K562 (cell line): ENCODE results near the gene ZFAND3.

Experiments used
- EZH2 ChIP-seq: IDR thresholded peaks from 2 replicates; pipeline ENCODE4 v1.6.1; 2012; ENCODE audit warnings: low read depth, mild to moderate bottlenecking, inconsistent platforms, low read length, borderline replicate concordance
- RCOR1 ChIP-seq, 2 experiments: IDR thresholded peaks; 2 replicates each; pipeline ENCODE4 v1.6.1; 2012; ENCODE audit warnings: low read depth in 2 of 2, low read length in 2 of 2, borderline replicate concordance in 1 of 2, improper control_type of control experiment in 1 of 2
- ZNF133 ChIP-seq: fragments of 250-450 bp; sonication (Bioruptor Pico); IDR thresholded peaks from 2 replicates; pipeline ENCODE4 v1.4.0; 2020; ENCODE audit warnings: mild to moderate bottlenecking
- TF ChIP-seq, protein P1 (sequence below): sonication (generic); formaldehyde crosslinking; IDR thresholded peaks from 2 replicates; pipeline ENCODE4 v1.8.1; 2022; ENCODE audit warnings: missing genetic modification reagents
- TF ChIP-seq, protein P2 (sequence below): IDR thresholded peaks from 2 replicates; pipeline ENCODE4 v1.6.1; 2014; ENCODE audit warnings: antibody characterized with exemption

DNA sequence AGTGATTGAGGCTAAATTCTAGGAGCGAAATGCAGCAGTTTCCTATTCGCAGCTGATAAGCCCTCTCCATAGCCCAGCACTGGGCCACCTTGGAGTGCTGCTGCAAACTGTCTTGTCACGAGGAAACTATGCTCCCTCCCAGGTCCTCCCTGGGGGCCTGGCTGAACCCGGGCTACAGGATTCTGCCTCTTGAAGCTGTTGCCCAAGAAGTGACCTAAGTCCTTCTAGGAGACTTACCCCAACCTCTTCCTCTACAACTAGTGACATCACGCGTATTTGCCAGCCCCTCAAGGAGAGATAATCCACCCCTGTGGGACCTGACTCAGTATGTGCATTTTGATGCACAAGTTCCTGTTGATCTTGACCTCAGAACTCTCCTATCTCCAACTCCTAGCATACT lies 26.5 kb upstream of the ZFAND3 start:
- no peak for TF ChIP-seq RCOR1 (IDR thresholded peaks at IDR 0.05; ENCODE audit: borderline replicate concordance in 1 of 2, low read depth in 2 of 2, low read length in 2 of 2)
- TF ChIP-seq, protein P1, sequence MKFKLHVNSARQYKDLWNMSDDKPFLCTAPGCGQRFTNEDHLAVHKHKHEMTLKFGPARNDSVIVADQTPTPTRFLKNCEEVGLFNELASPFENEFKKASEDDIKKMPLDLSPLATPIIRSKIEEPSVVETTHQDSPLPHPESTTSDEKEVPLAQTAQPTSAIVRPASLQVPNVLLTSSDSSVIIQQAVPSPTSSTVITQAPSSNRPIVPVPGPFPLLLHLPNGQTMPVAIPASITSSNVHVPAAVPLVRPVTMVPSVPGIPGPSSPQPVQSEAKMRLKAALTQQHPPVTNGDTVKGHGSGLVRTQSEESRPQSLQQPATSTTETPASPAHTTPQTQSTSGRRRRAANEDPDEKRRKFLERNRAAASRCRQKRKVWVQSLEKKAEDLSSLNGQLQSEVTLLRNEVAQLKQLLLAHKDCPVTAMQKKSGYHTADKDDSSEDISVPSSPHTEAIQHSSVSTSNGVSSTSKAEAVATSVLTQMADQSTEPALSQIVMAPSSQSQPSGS (CRISPR knock-in tag), result no peak
- no peak for TF ChIP-seq EZH2
- no peak for TF ChIP-seq ZNF133 (CRISPR knock-in tag)
- TF ChIP-seq, protein P2, sequence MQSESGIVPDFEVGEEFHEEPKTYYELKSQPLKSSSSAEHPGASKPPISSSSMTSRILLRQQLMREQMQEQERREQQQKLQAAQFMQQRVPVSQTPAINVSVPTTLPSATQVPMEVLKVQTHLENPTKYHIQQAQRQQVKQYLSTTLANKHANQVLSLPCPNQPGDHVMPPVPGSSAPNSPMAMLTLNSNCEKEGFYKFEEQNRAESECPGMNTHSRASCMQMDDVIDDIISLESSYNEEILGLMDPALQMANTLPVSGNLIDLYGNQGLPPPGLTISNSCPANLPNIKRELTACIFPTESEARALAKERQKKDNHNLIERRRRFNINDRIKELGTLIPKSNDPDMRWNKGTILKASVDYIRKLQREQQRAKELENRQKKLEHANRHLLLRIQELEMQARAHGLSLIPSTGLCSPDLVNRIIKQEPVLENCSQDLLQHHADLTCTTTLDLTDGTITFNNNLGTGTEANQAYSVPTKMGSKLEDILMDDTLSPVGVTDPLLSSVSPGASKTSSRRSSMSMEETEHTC, result no peak
